ENCODE measurements around the gene CST9. TPM values are rescaled to one million over a fixed set of nuclear protein-coding genes. Genes with fewer than 3 reads are reported as not detected.

The CST9 gene
- total RNA-seq, 3 donors from 2014 or later (not counting 1 experiment from before 2014, with no cell fraction given): not detected

DNA sequence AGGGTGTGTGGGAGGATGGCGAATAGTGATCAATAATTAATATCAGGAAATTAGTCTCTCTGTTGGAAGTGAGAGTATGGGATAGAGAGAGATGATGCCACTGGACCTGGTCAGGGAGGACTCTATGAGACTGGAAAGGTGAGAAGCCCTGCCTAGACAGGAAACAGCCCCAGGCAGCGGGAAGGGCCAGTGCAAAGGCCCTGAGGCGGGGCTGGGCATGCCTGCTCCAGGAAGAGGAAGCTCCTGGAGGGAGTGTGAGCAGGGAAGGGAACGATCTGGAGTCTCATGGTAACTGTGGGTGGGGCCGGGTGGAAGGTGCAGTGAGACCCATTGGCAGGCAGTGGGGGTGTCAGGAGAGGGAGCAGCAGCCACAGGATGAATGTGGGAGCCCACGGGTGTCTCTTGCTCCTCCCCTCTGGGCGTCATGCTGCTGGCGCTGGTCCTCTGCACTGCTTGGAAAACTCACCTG lies 33.8 kb upstream of the CST9 start:
- H3K27ac Mint-ChIP-seq: peak overlapping the region in 1 of 2 donors; percentile 52
- peaks cover 18% of the 10 kb centered on the region for H3K4me1 ChIP-seq (ENCODE audit: control insufficient read depth, insufficient read depth, low read length)
- WGBS (ENCODE audit: insufficient coverage): 76% methylated on average over 8 of the region's 8 CpGs
- H3K4me1 Mint-ChIP-seq: peaks cover 6 to 19% of the 10 kb centered on the region in 2 donors
- no peak overlapping the region for H3K27ac ChIP-seq (ENCODE audit: low read length)
- H3K4me3 Mint-ChIP-seq: no peak overlapping the region
- no peaks in the 10 kb centered on the region for H3K27me3 ChIP-seq (ENCODE audit: control insufficient read depth, insufficient read depth, low read length)
- H3K9me3 ChIP-seq (ENCODE audit: control insufficient read depth, insufficient read depth, low read length): no peaks in the 10 kb centered on the region
- DNase-seq (no peak), ATAC-seq (no peak)
- intact Hi-C loops (cut with micrococcal nuclease): no loop called here
- TF ChIP-seq, protein P1, sequence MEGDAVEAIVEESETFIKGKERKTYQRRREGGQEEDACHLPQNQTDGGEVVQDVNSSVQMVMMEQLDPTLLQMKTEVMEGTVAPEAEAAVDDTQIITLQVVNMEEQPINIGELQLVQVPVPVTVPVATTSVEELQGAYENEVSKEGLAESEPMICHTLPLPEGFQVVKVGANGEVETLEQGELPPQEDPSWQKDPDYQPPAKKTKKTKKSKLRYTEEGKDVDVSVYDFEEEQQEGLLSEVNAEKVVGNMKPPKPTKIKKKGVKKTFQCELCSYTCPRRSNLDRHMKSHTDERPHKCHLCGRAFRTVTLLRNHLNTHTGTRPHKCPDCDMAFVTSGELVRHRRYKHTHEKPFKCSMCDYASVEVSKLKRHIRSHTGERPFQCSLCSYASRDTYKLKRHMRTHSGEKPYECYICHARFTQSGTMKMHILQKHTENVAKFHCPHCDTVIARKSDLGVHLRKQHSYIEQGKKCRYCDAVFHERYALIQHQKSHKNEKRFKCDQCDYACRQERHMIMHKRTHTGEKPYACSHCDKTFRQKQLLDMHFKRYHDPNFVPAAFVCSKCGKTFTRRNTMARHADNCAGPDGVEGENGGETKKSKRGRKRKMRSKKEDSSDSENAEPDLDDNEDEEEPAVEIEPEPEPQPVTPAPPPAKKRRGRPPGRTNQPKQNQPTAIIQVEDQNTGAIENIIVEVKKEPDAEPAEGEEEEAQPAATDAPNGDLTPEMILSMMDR (IDR thresholded peaks at IDR 0.05): no peak
- H3K27me3 Mint-ChIP-seq (ENCODE audit: low read depth in 2 of 2): no peaks in the 10 kb centered on the region
- no peak overlapping the region for H3K4me3 ChIP-seq (ENCODE audit: low read length)
- H3K9me3 Mint-ChIP-seq: no peaks in the 10 kb centered on the region
- H3K36me3 ChIP-seq (ENCODE audit: control insufficient read depth, insufficient read depth, low read length): no peaks in the 10 kb centered on the region
- no peaks in the 10 kb centered on the region for H3K36me3 Mint-ChIP-seq

DNA sequence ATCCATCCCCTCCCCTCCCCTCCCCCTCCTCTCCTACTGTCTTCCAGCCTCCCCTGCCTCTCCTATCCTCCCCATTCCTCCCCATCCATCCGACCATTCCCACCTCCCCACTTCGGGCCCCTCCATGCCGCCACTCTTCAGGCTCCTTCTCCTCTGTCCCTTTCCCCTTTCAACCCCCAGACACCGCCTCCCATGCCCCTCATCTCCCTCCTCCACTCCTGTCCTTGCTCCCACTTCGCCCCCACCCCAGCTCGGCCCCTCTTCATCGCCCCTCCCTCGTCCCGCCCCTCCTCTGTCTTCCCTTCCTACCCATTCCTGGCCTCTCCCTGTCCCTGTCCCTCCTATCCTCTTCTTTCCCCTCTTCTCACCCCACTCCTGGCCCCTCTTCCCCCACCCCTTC lies 32.6 kb upstream of the CST9 start:
- Mint-ChIP-seq H3K27ac (peak overlapping the region in 1 of 2 donors; percentile 77), H3K27me3 (ENCODE audit: low read depth in 2 of 2) (no peaks in the 10 kb centered on the region), H3K4me3 (no peak overlapping the region), H3K9me3 (no peaks in the 10 kb centered on the region), H3K4me1 (peaks cover 6 to 19% of the 10 kb centered on the region in 2 donors), H3K36me3 (no peaks in the 10 kb centered on the region)
- ATAC-seq (no peak), DNase-seq (no peak)
- TF ChIP-seq, protein P1 (IDR thresholded peaks at IDR 0.05): no peak
- 72% methylated on average over 9 of the region's 9 CpGs for WGBS (ENCODE audit: insufficient coverage)
- Histone ChIP-seq H3K27me3 (ENCODE audit: control insufficient read depth, insufficient read depth, low read length) (no peaks in the 10 kb centered on the region), H3K9me3 (ENCODE audit: control insufficient read depth, insufficient read depth, low read length) (no peaks in the 10 kb centered on the region), H3K4me1 (ENCODE audit: control insufficient read depth, insufficient read depth, low read length) (peaks cover 18% of the 10 kb centered on the region), H3K27ac (ENCODE audit: low read length) (no peak overlapping the region), H3K4me3 (ENCODE audit: low read length) (no peak overlapping the region), H3K36me3 (ENCODE audit: control insufficient read depth, insufficient read depth, low read length) (no peaks in the 10 kb centered on the region)
- intact Hi-C loops (cut with micrococcal nuclease): no loop called here

DNA sequence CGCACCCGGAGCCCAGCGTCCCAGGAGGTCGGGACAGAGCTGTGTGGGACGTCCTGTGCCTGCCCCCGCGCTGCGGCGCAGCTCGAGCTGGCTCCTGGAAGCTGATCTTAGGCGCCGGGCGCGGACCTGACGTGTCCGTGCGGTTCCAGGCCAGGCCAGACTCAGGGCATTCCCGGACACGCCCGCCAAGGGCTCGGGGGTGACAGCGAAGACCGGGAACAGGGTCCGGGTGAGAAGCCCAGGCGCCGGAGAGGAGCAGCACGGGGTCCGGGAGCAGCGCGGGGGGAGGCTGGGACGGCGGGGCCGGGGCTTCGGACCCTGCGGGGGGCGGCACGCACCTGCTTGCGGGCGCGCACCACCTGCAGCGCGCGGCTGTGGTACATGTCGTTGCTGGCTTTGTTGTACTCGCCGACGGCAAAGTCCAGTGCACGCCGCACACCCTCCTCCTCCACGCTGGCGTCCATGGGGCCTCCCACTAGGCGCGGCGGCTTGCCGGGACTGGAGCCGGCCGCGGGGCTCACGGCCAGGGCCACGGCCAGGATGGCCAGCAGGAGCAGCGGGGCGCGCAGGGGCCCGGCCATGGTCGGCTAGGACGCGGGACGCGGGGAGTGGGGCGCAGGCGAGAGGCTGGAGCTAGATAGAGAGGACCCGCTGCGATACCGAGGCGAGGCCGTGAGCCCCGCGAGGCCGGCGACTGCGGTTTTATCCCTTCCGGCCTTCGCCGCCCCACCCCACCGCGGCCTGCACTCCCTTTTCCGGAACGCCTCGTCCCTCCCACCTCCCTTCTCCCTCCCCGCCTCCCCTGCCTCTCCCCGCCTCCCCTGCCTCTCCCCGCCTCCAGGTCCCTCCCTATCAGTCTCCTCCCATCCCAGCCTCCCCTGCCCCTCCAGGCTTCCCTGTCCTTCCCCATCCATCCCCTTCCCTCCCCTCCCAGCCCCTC lies 31.8 kb upstream of the CST9 start, which contains the start of gene CST3:
Gene CST3 (minus strand): TSS at position 674 of the 940 bp plus-strand sequence. CDS start 93 bp downstream, at position 581.
- Histone ChIP-seq H3K36me3 (ENCODE audit: control insufficient read depth, insufficient read depth, low read length) (no peaks in the 10 kb centered on the region), H3K4me3 (ENCODE audit: low read length) (peak within 1 kb of the TSS; percentile 35), H3K27me3 (ENCODE audit: control insufficient read depth, insufficient read depth, low read length) (no peaks in the 10 kb centered on the region), H3K4me1 (ENCODE audit: control insufficient read depth, insufficient read depth, low read length) (peaks cover 18% of the 10 kb centered on the region), H3K27ac (ENCODE audit: low read length) (no peak within 1 kb of the TSS), H3K9me3 (ENCODE audit: control insufficient read depth, insufficient read depth, low read length) (no peaks in the 10 kb centered on the region)
- ATAC-seq (peak in 2 of 3 donors; percentile 62 to 63), DNase-seq (peak in 1 of 2 donors; percentile 10)
- Mint-ChIP-seq H3K9me3 (no peaks in the 10 kb centered on the region), H3K36me3 (no peaks in the 10 kb centered on the region), H3K4me3 (peak within 1 kb of the TSS; percentile 93), H3K4me1 (peaks cover 6 to 19% of the 10 kb centered on the region in 2 donors), H3K27me3 (ENCODE audit: low read depth in 2 of 2) (no peaks in the 10 kb centered on the region), H3K27ac (peak within 1 kb of the TSS; percentile 60 to 77)
- TF ChIP-seq, protein P1 (IDR thresholded peaks at IDR 0.05): no peak
- WGBS (ENCODE audit: insufficient coverage): 2% methylated on average over 92 of the region's 92 CpGs
- intact Hi-C loops (cut with micrococcal nuclease): no loop called here
